ENCODE results near the gene PSME2.
"Not testable (repeated sequence)": the region's sequence is repeated elsewhere in the genome, so short reads cannot be mapped to it uniquely, and the experiment has no call there.

The PSME2 gene

DNA sequence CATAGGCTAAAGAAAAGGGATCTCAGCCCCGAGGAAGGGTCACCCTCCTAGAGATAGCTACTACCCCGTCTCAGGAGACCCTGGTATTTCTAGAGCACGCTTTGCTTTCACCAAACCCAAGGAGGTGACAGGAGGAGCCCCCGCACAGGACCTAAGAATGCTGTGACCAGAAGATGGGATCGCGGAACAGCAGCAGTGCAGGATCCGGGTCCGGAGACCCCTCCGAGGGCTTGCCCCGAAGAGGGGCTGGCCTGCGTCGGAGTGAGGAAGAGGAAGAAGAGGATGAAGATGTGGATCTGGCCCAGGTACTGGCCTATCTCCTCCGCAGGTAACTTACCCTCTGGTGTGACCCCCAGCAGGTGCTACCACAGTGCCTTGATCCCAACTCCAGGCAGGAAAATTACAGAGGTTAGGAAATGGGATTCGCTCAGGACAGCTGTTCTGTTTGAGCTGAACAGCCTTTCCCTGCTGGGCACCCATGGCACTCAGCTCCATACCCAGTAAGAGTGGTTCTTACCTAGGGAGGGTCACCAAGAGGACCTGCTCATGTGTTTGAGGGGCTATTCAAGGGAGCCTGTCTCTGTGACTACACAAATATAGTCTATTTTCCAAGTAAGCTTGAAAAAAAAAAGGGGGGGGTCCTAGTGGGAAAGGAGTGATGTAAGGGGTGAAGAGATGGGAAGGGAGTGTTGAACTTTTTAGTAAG is 30.8 kb downstream of the PSME2 start:
- peak in 1 of 56 donors; percentile 57 for DNase-seq

GRCh38 chr14:24114532-24115421 is 31.6 kb downstream of the PSME2 start, which contains the start of the genes DCAF11 and NRL:
Gene DCAF11, plus strand, starts transcription at chr14:24114777. Its CDS starts 818 bp downstream, at chr14:24115595.
Gene NRL, minus strand, starts transcription at chr14:24114949. Its CDS starts 32,101 bp downstream, at chr14:24082848.
- DNase-seq, result peak; percentile 94 to 100 (median 100)

GRCh38 chr14:24113801-24114531 is 32.4 kb downstream of the PSME2 start:
- DNase-seq, result peak; percentile 25 to 95 (median 87)

DNA sequence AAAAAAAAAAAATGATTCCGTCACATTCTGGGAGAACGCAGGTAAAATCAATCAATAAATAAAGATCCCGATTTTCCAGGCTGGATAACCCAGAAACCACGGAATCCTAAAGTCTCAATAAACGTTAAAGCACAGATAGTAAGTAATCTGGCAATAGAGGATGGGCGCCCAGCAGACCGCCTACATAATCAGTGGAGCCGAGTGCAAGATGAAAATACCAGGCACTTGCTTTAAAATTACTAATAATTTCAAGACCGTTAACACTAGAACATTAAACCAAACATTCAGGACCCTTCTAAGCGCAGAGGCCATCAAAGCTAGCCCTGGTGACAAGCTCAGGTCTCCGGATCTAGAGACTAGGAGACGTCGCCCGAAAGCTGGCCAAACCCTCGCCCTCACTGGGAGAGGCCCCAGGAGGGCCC is 33.0 kb downstream of the PSME2 start:
- DNase-seq, result no peak

DNA sequence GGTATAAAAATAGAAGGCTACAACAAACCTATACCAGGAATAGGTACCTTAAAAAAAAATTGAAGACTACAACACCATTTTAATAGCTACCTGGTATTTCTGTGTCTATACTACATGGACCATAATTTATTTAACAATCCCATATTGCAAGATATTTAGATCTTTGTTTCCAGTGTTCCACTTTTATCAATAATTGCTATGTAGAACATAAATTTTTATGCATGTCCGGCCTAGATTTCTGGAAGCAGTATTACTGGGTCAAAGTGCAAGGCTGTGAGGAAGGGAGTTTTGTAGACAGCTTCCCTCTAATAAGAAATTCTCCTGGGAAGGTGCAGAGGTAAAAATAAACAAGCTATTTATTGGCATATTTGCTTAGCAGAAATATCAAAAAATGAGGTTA is 35.9 kb downstream of the PSME2 start:
- no peak for DNase-seq

- DNase-seq, result no peak
Observed at GRCh38 chr14:24110060-24110459, 36.4 kb downstream of the PSME2 start.

DNA sequence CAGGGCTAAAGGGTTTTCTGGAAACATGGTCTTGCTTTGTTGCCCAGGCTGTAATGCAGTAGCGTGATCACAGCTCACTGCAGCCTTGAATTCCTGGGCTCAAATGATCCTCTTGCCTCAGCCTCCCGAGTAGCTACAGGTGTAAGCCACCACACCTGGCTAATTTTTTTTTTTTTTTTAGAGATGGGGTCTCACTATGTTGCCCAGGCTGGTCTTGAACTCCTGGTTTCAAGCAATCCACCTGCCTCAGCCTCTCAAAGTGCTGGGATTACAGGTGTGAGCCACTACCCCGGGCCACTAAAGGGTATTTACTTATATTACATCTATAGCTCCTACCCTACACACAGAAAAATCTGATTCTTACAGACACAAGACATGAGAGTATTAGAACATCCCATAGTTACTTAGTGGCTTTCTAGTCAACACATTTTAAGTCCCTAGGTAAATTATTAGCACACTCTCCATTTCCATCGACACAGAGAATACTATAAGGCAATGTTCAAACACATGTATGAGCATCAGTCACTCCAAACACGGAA is 38.0 kb downstream of the PSME2 start:
- no peak for DNase-seq

DNA sequence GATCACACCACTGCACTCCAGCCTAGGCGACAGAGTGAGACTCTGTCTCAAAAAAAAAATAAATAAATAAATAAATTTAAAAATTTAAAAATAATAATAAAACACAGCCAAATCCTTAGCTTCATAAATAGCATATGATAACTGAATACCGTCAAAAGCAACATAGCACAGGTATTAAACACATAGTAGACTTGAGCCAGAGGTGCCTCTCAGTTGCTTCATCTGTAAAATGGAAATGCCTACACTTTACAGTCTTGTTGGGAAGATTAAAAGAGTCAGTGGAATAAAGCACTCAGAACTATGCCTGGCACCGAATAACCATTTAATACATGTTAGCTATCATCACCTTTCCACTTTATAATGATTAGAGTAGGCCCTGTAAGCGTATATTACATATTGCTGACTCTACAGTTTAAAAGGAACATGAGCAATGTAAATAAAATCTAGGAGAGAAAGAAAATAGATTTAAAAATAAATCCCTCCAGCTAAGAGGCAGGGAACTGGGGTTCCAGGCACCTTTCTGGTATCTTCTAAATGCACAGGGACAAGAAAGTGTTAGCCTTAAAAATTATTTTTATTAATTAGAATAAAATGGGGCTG is 39.6 kb downstream of the PSME2 start:
- no peak for DNase-seq

- DNase-seq, result not testable (repeated sequence)
Observed at GRCh38 chr14:24105609-24106239, 40.7 kb downstream of the PSME2 start.

DNA sequence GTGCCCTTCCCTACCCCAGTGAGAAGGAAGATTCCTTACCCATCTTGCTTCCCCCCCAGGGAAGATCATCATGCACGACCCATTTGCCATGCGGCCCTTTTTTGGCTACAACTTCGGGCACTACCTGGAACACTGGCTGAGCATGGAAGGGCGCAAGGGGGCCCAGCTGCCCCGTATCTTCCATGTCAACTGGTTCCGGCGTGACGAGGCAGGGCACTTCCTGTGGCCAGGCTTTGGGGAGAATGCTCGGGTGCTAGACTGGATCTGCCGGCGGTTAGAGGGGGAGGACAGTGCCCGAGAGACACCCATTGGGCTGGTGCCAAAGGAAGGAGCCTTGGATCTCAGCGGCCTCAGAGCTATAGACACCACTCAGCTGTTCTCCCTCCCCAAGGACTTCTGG is 43.0 kb downstream of the PSME2 start:
- DNase-seq, result no peak

GRCh38 chr14:24102357-24103048 is 43.9 kb downstream of the PSME2 start:
- no peak for DNase-seq

DNA sequence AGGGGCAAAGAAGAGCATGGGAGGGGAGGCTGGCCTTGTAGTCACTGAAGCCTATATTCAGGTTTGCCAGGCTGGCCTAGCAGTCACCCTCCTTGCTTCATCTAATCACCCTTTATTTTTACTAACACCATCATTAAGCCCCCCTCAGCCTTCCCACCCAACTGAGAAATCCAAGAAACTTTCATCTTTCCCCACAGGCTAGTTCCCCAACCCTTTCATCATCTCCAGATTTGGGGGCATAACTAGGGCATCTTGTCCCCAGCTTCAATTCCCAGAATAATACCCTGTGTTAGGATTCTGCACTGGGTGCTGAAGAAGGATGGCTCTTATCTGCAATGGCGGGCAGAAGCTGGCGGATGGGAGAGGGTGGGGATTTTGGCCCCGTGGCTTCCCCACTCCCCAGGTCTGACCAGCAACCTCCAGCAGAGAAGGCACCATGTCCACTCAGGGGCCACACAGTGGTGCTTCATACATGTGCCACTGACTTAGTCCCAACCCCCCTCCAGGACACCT is 45.4 kb downstream of the PSME2 start:
- DNase-seq, result no peak

DNA sequence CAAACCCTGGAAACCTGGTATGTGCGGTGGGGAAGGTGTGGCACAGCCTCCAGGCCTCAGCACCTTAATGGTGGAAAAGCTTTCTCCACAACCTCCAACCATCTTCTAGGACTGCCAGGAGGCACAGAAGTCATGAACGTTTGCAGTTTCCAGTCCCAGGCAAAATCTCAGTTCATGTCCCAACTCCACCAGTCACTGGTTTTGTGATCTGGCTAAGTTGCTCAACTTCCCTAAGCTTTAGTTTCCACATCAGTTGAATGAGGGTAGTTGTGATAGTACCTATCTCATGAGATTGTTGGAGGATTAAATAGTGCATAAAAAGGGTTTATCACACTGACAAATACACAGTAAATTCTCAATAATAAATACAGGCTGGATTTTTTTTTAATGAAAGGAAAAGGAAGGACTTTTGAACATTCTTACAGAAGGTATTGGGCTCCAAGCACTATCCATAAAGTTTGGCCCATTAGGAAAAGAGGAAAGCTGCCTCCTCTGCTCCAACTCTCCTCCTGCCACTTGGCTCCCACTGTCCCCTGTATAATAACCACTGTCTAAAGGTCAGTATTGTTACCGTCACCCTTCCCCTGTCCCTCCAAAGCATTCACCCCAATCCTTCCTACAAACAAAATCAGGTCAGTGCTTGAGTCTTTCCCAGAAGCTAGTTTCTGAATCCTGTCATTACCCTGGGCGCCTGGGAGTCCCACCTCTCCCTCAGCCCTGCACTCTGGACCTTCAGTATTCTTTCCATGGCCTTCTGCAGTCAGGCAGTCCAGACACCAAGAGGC is 46.0 kb downstream of the PSME2 start:
- DNase-seq, result no peak

GRCh38 chr14:24098927-24099813 is 47.2 kb downstream of the PSME2 start:
- peak in 13 of 56 donors; percentile 7 to 49 (median 22) for DNase-seq

- DNase-seq, result no peak
Observed at GRCh38 chr14:24098229-24098926, 48.0 kb downstream of the PSME2 start.

- no peak for DNase-seq
Observed at GRCh38 chr14:24096545-24097181, 49.7 kb downstream of the PSME2 start.
